ENCODE measurements around the gene PLBD1.

DNA sequence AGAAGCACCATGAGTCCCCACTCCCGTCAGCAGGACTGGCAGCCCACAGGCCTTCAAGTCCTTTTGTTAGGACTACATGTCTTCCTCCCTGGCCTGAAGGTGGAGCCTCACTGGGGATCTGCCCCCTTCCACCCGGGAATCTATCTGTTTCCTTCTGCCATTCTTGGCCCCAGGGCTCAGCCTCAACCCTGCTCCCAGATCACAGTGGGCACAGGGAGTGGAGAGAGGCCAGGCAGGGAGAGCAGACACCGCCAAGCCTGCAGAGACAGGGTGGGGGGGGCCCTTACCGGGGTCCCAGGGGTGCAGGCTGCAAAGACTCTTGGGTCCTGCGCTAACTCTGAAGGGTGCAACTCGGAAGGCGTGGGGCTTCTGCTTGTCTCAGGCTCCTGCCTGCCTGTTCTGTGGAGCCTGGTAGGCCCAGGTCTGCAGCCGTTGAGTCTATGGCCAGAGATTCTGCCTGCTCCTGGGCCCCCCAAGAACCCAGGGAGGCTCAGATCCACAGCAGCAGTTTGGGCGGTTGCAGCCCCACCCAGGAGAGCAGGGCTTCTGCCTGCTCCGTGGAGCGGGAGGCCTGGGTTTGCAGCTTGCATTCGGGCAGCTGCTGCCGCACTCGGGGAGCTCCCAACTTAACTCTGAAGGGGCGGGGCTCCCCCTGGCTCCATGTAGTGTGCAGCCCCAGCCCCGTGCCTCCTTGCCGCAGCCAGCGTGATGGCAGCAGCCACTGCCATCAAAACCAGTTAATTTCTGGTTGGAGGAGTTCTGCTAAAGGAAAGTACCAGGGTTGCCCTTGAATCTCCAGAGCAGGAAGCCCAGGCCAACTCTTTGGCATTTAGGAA, 21.7 kb upstream of the PLBD1 start:
- TF ChIP-seq RXRA (IDR thresholded peaks at IDR 0.05; ENCODE audit: borderline replicate concordance, low read depth) (no peak), RCOR1 (IDR thresholded peaks at IDR 0.05; ENCODE audit: low read length) (no peak), EP300 (IDR thresholded peaks at IDR 0.05; ENCODE audit: borderline replicate concordance in 1 of 2, low read depth in 1 of 2, low read length in 1 of 2) (no peak), SIN3A (IDR thresholded peaks at IDR 0.05; ENCODE audit: borderline replicate concordance, low read depth, low read length) (no peak), POLR2AphosphoS5 (IDR thresholded peaks at IDR 0.05; ENCODE audit: low read depth, low read length) (no peak), TAF1 (IDR thresholded peaks at IDR 0.05; ENCODE audit: borderline replicate concordance, low read depth, low read length) (no peak), RAD21 (IDR thresholded peaks at IDR 0.05; ENCODE audit: low read length) (no peak), CHD2 (IDR thresholded peaks at IDR 0.05; ENCODE audit: low read length, partially characterized antibody) (no peak), TEAD4 (IDR thresholded peaks at IDR 0.05; ENCODE audit: borderline replicate concordance, insufficient read depth) (no peak), MXI1 (IDR thresholded peaks at IDR 0.05; ENCODE audit: low read depth, low read length) (no peak)
- TF ChIP-seq, protein P1, sequence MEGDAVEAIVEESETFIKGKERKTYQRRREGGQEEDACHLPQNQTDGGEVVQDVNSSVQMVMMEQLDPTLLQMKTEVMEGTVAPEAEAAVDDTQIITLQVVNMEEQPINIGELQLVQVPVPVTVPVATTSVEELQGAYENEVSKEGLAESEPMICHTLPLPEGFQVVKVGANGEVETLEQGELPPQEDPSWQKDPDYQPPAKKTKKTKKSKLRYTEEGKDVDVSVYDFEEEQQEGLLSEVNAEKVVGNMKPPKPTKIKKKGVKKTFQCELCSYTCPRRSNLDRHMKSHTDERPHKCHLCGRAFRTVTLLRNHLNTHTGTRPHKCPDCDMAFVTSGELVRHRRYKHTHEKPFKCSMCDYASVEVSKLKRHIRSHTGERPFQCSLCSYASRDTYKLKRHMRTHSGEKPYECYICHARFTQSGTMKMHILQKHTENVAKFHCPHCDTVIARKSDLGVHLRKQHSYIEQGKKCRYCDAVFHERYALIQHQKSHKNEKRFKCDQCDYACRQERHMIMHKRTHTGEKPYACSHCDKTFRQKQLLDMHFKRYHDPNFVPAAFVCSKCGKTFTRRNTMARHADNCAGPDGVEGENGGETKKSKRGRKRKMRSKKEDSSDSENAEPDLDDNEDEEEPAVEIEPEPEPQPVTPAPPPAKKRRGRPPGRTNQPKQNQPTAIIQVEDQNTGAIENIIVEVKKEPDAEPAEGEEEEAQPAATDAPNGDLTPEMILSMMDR (IDR thresholded peaks at IDR 0.05) = no peak
- TF ChIP-seq, protein P2, sequence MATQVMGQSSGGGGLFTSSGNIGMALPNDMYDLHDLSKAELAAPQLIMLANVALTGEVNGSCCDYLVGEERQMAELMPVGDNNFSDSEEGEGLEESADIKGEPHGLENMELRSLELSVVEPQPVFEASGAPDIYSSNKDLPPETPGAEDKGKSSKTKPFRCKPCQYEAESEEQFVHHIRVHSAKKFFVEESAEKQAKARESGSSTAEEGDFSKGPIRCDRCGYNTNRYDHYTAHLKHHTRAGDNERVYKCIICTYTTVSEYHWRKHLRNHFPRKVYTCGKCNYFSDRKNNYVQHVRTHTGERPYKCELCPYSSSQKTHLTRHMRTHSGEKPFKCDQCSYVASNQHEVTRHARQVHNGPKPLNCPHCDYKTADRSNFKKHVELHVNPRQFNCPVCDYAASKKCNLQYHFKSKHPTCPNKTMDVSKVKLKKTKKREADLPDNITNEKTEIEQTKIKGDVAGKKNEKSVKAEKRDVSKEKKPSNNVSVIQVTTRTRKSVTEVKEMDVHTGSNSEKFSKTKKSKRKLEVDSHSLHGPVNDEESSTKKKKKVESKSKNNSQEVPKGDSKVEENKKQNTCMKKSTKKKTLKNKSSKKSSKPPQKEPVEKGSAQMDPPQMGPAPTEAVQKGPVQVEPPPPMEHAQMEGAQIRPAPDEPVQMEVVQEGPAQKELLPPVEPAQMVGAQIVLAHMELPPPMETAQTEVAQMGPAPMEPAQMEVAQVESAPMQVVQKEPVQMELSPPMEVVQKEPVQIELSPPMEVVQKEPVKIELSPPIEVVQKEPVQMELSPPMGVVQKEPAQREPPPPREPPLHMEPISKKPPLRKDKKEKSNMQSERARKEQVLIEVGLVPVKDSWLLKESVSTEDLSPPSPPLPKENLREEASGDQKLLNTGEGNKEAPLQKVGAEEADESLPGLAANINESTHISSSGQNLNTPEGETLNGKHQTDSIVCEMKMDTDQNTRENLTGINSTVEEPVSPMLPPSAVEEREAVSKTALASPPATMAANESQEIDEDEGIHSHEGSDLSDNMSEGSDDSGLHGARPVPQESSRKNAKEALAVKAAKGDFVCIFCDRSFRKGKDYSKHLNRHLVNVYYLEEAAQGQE (IDR thresholded peaks at IDR 0.05; ENCODE audit: low read depth, low read length) = no peak
- TF ChIP-seq, protein P3, sequence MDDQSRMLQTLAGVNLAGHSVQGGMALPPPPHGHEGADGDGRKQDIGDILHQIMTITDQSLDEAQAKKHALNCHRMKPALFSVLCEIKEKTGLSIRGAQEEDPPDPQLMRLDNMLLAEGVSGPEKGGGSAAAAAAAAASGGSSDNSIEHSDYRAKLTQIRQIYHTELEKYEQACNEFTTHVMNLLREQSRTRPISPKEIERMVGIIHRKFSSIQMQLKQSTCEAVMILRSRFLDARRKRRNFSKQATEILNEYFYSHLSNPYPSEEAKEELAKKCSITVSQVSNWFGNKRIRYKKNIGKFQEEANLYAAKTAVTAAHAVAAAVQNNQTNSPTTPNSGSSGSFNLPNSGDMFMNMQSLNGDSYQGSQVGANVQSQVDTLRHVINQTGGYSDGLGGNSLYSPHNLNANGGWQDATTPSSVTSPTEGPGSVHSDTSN (IDR thresholded peaks at IDR 0.05) = no peak
- TF ChIP-seq, protein P4, sequence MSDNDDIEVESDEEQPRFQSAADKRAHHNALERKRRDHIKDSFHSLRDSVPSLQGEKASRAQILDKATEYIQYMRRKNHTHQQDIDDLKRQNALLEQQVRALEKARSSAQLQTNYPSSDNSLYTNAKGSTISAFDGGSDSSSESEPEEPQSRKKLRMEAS (IDR thresholded peaks at IDR 0.05; ENCODE audit: low read depth) = no peak

Measured in SK-N-SH (cell line).